Natural killer cell treated with Interleukin-12 subunit alpha and Interleukin-12 subunit beta and Interleukin-15 and Interleukin-18, amount 100 ng/mL, for 72 hours (primary cell): ENCODE results near the gene CACNA1H. TPM values are rescaled to one million over a fixed set of nuclear protein-coding genes. Genes with fewer than 3 reads are reported as not detected.

ENCODE experiments used
- ATAC-seq, 2 donors: fragments of 150-1000 bp; cut with Tn5 transposase in 1 of 2; sonication (Bioruptor Pico), chemical (Tn5 transposase) in 1 of 2; 2 replicates each; pipeline ENCODE4 v1.10.0; 2021
- DNase-seq: peaks from one replicate; pipeline ENCODE4 v3.0.0; 2022; ENCODE audit warnings: low spot score
- H3K27ac Mint-ChIP-seq, 2 donors: 1 replicate in 1 of 2; 2 replicates in 1 of 2; pipeline ENCODE4 v1.8.0; 2022; ENCODE audit warnings: mixed read lengths in 2 of 2, mild to moderate bottlenecking in 1 of 2, moderate library complexity in 1 of 2
- H3K27me3 Mint-ChIP-seq, 2 donors: 1 replicate in 1 of 2; 2 replicates in 1 of 2; pipeline ENCODE4 v1.8.0; 2022; ENCODE audit warnings: mixed read lengths in 2 of 2
- H3K36me3 Mint-ChIP-seq: one replicate; pipeline ENCODE4 v1.8.0; 2022; ENCODE audit warnings: mixed read lengths
- H3K4me1 Mint-ChIP-seq, 2 donors: 1 replicate in 1 of 2; 2 replicates in 1 of 2; pipeline ENCODE4 v1.8.0; 2022; ENCODE audit warnings: low read depth in 2 of 2, mixed read lengths in 2 of 2, mild to moderate bottlenecking in 1 of 2
- H3K4me3 Mint-ChIP-seq: one replicate; pipeline ENCODE4 v1.8.0; 2022; ENCODE audit warnings: mixed read lengths
- H3K9me3 Mint-ChIP-seq: 2 replicates; pipeline ENCODE4 v1.8.0; 2022; ENCODE audit warnings: mixed read lengths
- total RNA-seq, 2 donors: library from RNA; stranded (reverse); gene quantifications; one replicate each; pipeline ENCODE4 v1.2.3, GENCODE V29; 2022

CACNA1H gene
- total RNA-seq, 2 donors from 2014 or later, result 0.21 to 0.31 TPM

DNA sequence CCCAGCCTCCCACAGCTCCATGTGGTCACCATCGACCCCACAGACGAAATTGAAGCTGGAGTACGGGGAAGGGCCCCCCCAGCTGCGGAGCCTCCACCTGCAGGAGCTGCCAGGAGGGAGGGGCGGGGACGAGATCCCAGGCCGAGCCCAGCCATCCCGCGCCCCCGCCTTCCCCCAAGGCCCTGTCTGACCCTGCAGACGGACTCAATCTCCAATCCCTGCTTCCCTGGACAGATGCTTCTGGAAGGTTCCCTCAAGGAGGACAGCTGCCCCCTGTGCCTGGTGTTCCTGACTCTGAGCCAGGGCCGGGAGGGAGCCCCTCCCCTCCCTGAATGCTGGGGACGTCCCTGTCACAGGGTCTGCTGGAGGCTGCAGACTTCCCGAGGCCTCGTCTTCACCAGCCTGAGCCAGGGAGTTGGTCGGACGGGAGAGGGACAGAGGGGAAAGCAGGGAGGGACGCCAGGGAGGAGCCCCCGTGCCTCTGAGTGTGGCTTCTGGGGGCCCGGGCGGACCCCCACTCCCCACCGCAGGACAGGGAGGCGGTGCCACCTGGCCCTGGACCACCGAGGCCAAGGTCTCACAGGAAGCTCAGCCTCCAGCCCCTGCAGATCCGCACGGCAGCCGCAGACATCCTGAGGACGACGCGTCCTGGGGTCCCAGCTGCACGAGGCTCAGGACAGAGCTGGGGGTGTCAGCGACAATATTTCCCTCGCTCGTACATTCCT lies 35.6 kb upstream of the CACNA1H start:
- Mint-ChIP-seq H3K27me3 (no peaks in the 10 kb centered on the region), H3K4me3 (no peak overlapping the region), H3K27ac (no peak overlapping the region), H3K9me3 (no peaks in the 10 kb centered on the region), H3K36me3 (no peaks in the 10 kb centered on the region), H3K4me1 (no peaks in the 10 kb centered on the region)
- ATAC-seq (no peak), DNase-seq (no peak)

DNA sequence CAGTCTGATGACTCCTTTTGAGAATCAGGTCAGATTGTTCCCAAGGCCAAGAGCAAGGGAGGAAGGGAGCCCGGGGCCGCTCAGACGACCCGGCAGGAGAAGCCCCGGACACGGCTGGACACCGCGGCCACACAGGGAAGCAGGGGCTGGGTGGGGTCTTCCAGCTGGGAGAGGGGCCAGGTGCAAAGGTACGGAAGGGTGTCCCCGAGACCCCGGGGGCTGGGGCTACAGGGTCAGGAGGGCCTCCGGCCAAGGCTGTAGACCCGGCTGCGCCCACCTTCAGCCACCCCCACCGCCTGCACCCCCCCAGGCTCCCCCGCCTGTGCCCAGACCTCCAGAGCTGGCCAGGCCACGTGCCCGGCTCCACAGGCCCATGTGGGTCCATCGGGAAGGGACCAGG lies 35.0 kb upstream of the CACNA1H start:
- DNase-seq (no peak), ATAC-seq (no peak)
- Mint-ChIP-seq H3K9me3 (no peaks in the 10 kb centered on the region), H3K27ac (no peak overlapping the region), H3K27me3 (no peaks in the 10 kb centered on the region), H3K36me3 (no peaks in the 10 kb centered on the region), H3K4me1 (no peaks in the 10 kb centered on the region), H3K4me3 (no peak overlapping the region)

DNA sequence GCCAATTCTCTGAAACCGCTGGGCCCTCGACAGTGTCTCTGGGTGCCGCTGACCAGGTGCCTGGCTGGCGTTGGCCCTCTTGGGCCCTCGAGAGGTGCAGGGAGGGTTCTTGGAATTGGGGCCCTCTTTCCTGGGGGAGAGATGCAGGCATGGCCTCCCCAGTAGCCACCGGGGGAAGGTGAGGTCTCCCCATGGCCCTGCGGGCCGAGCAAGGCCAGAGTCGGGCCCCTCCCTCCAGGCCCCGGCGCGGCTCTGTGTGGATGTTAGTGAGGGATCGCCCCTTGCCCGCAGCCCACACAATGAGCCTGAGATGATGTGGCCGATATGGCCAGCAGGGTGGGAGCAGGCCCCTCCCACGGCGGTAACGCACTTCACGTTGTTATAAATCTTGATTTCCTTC lies 33.8 kb upstream of the CACNA1H start:
- no peak overlapping the region for H3K27ac Mint-ChIP-seq
- H3K9me3 Mint-ChIP-seq, result no peaks in the 10 kb centered on the region
- H3K4me1 Mint-ChIP-seq, result no peaks in the 10 kb centered on the region
- H3K4me3 Mint-ChIP-seq, result no peak overlapping the region
- no peaks in the 10 kb centered on the region for H3K36me3 Mint-ChIP-seq
- H3K27me3 Mint-ChIP-seq, result no peaks in the 10 kb centered on the region
- ATAC-seq (no peak), DNase-seq (no peak)

DNA sequence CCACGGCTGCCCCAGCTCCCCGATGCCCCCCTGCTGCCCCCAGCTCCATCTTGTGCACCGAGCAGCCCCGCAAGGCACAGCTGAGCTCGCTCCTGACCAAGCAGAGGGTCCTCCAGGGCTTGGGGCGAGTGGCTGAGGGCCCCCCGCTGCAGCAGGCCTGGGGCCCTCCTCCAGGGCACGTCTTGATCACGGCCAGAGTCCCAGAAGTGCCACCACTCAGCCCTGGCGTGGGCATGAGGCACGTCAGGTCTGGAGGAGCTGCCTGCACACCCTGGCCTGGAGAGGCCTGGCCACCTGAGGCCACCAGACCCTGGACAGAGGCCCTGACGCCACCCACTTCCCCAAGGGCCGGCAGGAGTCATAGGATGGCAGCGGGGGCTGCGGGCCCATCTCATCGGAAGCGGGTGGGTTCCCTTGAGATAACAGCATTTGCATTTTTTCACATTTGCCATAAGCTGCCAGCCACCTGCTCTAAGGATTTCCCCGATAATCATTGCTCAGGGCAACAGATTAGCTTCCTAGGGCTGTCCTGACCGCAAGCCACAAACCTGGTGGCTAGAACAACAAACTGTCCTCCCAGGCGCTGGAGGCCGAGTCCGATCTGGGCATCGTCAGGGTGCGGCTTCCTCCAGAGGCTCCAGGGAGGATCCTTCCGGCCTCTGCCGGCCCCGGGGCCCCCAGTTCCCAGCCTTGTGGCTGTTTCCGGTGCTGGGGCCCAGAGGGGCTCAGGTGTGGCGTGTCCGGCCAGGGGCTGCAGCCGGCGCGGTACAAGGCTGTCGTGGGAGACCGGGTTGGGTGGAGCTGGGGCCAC lies 32.9 kb upstream of the CACNA1H start:
- Mint-ChIP-seq H3K9me3 (no peaks in the 10 kb centered on the region), H3K36me3 (no peaks in the 10 kb centered on the region), H3K4me1 (no peaks in the 10 kb centered on the region), H3K27ac (no peak overlapping the region), H3K27me3 (no peaks in the 10 kb centered on the region), H3K4me3 (no peak overlapping the region)
- ATAC-seq, result no peak
- DNase-seq, result no peak

DNA sequence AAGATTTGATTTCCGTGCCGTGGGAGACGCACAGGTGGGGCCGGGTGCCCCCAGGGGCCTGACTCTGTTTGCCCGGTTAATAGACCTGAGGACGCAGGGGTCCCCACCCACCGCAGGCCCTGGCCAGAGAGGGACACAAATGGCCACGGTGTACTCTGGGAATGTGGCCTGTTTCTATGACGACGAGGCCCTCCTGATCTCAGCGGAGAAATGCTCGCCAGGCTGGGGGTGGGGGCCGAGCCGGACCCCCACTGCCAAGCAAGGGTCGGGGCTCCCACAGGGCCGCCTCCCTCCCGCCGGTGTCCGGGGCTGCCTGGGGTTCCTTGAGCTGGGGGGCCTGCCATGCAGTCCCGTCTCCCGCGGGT lies 32.3 kb upstream of the CACNA1H start:
- H3K27ac Mint-ChIP-seq, result no peak overlapping the region
- no peaks in the 10 kb centered on the region for H3K27me3 Mint-ChIP-seq
- no peak for ATAC-seq
- no peaks in the 10 kb centered on the region for H3K4me1 Mint-ChIP-seq
- no peaks in the 10 kb centered on the region for H3K9me3 Mint-ChIP-seq
- no peak for DNase-seq
- no peaks in the 10 kb centered on the region for H3K36me3 Mint-ChIP-seq
- H3K4me3 Mint-ChIP-seq, result no peak overlapping the region

DNA sequence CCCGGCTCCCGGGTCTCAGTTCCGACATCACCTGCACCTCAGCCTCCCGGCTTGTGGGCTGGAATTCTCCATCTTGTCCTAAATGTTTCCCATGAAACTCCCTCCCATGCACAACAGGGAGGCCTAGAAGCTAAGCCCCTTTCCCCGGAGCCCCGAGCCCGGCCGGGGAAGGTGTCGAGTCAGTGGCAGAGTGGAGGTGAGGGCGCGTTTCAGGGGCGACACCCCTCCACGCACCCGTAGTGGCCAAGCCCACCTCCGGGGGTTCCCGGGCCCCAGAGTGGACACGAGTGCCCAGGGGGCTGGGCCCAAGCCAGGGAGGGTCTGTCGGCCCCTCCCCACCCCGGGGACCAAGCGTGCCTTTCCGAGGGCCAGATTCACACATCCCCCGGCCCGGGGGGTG lies 31.9 kb upstream of the CACNA1H start:
- no peak for ATAC-seq
- Mint-ChIP-seq H3K4me3 (no peak overlapping the region), H3K27me3 (no peaks in the 10 kb centered on the region), H3K4me1 (no peaks in the 10 kb centered on the region), H3K9me3 (no peaks in the 10 kb centered on the region), H3K36me3 (no peaks in the 10 kb centered on the region), H3K27ac (no peak overlapping the region)
- no peak for DNase-seq

DNA sequence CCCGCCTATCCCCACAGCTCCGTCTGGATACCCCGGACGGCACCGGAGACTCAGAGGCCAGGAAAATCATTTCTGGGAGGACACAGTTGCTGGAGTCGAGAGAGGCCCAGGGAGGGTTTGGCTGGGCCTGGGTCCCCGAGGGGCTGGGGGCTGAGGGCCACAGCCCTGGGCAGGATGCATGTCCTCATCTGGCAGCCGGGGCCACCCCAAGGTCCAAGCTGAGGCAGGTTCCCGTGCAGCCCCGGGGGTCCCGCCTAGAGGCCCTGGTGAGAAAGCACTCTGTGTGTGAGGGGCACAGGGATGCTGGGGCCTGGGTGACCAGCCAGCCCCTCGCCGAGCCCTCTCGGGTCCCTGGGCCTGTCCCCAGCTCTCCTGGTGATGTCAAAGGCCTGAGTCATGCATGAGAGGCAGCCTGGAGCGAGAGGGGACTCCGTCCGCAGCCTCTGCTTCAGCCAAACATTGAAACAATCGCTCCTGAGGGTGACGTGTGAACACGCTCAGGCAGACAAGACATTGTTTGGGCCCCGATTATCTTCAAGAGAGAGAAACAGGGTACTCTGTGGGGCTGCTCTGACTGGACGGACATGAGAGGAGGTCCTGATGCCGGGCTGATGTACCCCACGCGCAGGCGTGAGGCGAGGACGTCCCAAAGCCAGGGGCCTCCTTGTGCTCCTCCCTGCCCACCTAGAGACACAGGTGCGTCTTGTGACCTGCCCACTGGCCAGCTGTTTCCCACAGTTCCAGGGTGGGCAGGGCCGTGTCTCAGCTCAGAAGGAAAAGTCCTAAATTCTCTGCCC lies 31.1 kb upstream of the CACNA1H start:
- no peak overlapping the region for H3K4me3 Mint-ChIP-seq
- no peak for DNase-seq
- no peaks in the 10 kb centered on the region for H3K36me3 Mint-ChIP-seq
- no peak overlapping the region for H3K27ac Mint-ChIP-seq
- no peak for ATAC-seq
- H3K4me1 Mint-ChIP-seq, result no peaks in the 10 kb centered on the region
- H3K9me3 Mint-ChIP-seq, result no peaks in the 10 kb centered on the region
- H3K27me3 Mint-ChIP-seq, result no peaks in the 10 kb centered on the region

DNA sequence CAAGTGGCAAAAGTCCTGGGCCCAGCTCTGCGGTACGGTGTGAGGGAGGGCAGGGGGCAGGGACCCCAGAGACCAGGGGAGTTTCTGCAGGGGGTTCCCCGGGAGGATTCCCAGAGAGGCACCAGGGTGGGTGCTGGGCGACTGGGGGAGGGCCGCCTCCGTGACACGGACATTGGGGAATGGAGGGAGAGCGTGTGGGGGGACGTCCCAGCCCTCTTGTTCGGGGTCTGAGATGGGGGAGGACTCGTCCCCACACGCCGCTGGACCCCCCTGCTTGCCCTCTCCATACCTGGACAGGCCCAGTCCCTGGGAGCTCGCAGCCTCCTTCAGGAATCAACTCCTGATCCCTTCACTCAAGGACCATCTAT lies 30.5 kb upstream of the CACNA1H start:
- Mint-ChIP-seq H3K27ac (no peak overlapping the region), H3K27me3 (no peaks in the 10 kb centered on the region), H3K4me1 (no peaks in the 10 kb centered on the region), H3K9me3 (no peaks in the 10 kb centered on the region), H3K36me3 (no peaks in the 10 kb centered on the region), H3K4me3 (no peak overlapping the region)
- DNase-seq (no peak), ATAC-seq (no peak)

DNA sequence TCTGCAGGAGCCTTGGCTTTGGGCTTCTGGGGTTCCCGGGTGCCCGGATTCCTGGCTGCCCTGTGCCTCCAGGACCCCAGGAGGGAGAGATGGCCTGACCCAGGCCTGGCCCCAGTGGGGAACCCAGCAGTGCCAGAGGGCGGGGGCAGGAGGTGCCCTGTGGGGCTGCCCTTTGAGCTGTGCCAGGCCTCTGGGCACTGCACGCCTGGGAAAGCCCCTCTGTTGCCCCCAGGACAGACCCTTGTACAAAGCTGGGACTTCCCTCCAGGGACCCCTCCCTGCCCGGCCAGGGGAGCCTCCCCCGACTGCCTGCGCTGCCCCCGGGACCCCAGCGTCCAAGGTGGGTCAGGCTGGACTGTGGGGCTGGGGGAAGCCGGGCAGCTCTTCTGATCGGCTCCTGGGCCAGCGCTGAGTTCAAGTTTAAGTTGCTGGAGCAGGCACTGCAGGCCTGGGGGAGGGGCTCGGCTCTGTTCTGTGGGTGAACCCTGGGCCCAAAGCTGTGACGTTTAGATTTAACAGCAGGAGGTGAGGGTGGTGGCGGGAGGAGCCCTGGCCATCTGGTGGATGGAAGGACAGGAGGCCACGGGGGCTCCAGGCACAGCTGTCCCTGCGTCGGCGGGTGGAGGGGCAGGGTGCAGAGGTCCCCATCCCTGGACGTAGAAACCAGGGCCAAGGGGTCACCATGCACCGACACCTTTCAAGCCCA lies 29.2 kb upstream of the CACNA1H start:
- Mint-ChIP-seq H3K27me3 (no peaks in the 10 kb centered on the region), H3K36me3 (no peaks in the 10 kb centered on the region), H3K4me1 (no peaks in the 10 kb centered on the region), H3K4me3 (no peak overlapping the region), H3K27ac (no peak overlapping the region), H3K9me3 (no peaks in the 10 kb centered on the region)
- ATAC-seq (no peak), DNase-seq (no peak)

DNA sequence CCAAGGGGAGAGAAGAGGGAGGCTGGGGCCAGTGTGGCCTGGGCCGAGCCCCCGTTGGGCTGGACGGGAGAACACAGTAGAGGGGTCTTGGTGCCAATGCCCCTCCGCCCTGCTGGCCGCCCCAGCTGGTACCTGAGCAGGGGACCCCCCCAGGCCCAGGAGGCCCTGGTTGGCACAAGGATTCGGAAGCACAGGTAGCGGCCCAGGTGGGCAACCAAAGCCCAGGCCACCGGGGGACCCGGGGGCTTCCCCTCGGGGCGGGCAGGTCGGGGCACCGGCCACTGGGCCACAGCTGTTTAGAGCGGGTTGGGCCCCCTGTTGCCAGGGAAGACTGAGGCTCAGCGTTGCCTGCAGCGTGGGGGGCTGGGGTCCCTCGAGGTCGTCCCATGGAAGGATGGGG lies 28.6 kb upstream of the CACNA1H start:
- Mint-ChIP-seq H3K27ac (no peak overlapping the region), H3K4me1 (no peaks in the 10 kb centered on the region), H3K27me3 (no peaks in the 10 kb centered on the region), H3K4me3 (no peak overlapping the region), H3K9me3 (no peaks in the 10 kb centered on the region), H3K36me3 (no peaks in the 10 kb centered on the region)
- no peak for ATAC-seq
- DNase-seq, result no peak

DNA sequence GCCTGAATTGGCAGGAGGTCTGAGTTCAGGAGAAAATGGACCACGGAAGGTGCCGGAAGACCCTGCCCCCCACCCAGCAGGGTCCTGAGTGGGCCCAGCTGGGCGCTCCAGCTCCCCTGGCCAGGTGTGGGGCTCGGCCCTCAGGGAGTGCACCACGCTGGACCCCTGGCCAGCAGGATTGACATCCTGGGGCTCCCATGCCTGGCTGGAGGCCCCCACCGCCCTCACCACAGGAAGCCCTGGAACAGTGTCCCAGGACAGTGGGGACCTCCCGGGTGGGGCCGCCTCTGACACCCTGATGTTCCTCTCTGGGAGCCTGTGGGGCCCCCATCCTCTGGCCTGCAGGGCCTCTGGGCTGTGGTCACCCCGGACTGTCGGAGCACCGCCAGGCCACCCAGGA lies 28.1 kb upstream of the CACNA1H start:
- Mint-ChIP-seq H3K9me3 (no peaks in the 10 kb centered on the region), H3K27ac (no peak overlapping the region), H3K36me3 (no peaks in the 10 kb centered on the region), H3K4me1 (no peaks in the 10 kb centered on the region), H3K4me3 (no peak overlapping the region), H3K27me3 (no peaks in the 10 kb centered on the region)
- ATAC-seq (no peak), DNase-seq (no peak)

DNA sequence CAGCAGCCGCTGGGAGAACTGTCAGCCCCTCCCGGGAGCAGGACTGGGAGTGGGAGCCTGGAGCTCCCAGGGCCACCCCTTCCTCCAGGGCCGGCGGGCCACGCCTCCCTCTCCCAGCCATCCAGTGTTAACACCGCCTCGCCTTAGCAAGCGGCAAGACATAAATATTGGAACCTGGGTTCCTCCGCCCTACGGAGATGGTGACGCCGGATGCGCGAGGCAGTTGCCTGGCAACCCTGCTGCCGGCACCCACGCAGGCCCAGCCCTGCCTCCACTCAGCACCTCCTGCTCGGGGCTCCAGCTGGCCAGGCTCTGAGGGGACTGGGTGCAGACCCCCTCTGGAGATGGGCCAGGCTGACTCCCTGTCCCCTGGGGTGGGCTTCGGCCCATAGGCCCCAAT lies 27.4 kb upstream of the CACNA1H start:
- no peaks in the 10 kb centered on the region for H3K9me3 Mint-ChIP-seq
- ATAC-seq, result no peak
- no peaks in the 10 kb centered on the region for H3K4me1 Mint-ChIP-seq
- H3K27ac Mint-ChIP-seq, result no peak overlapping the region
- H3K36me3 Mint-ChIP-seq, result no peaks in the 10 kb centered on the region
- H3K4me3 Mint-ChIP-seq, result no peak overlapping the region
- no peaks in the 10 kb centered on the region for H3K27me3 Mint-ChIP-seq
- no peak for DNase-seq

DNA sequence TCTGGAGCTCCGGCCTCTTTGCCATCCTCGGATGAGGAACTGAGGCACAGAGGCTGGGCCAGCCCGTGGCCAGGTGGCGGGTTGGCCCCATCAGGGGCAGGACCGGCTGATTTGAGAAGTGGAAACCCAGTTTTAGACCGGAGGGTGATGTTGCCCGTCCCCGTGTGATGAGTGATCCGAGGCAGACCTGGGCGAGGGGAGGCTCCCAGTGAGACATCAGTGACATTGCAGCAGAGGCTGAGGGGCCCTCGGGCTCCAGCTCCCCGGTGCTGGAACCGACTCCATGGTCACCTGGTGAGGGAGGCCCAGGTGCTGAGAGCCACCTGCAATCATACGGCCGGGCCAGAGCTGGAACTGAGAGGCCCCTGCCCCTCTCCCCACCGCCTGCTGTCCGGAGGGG lies 26.9 kb upstream of the CACNA1H start:
- ATAC-seq (no peak), DNase-seq (no peak)
- H3K9me3 Mint-ChIP-seq, result no peaks in the 10 kb centered on the region
- no peak overlapping the region for H3K4me3 Mint-ChIP-seq
- H3K36me3 Mint-ChIP-seq, result no peaks in the 10 kb centered on the region
- H3K27ac Mint-ChIP-seq, result no peak overlapping the region
- H3K27me3 Mint-ChIP-seq, result no peaks in the 10 kb centered on the region
- no peaks in the 10 kb centered on the region for H3K4me1 Mint-ChIP-seq

DNA sequence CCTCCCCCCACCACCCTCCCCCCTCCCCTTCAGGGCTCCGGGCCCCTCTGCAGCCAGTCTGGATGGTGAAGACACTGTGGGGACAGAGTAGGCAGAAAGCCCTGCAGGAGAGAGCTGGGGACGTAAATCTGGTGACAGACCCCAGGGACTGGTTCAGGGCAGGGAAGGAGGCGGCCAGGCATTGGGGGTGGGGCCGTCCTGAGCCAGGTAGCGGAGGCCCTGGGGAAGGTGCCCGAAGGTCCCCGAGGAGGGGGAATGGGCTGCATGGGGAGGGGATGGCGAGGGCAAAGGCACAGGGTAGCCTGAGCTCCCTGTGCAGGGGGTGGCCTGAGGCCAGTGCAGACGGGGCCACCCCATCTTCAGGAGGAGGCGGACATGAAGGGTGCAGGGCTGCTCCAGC lies 26.3 kb upstream of the CACNA1H start:
- H3K27ac Mint-ChIP-seq, result no peak overlapping the region
- H3K27me3 Mint-ChIP-seq, result no peaks in the 10 kb centered on the region
- no peaks in the 10 kb centered on the region for H3K4me1 Mint-ChIP-seq
- no peak overlapping the region for H3K4me3 Mint-ChIP-seq
- DNase-seq, result no peak
- H3K9me3 Mint-ChIP-seq, result no peaks in the 10 kb centered on the region
- no peaks in the 10 kb centered on the region for H3K36me3 Mint-ChIP-seq
- ATAC-seq, result no peak
